GM06990 (cell line): ENCODE data around the gene URB1.

Experiments used
- DNase-seq: peaks from one replicate; pipeline ENCODE4 v3.0.0-alpha.2; 2011; ENCODE audit not compliant: insufficient read length; ENCODE audit errors: extremely low read depth
- H3K27me3 ChIP-seq: replicated peaks from 2 replicates; pipeline ENCODE4 v1.6.0; 2011; ENCODE audit warnings: low read length; ENCODE audit not compliant: control insufficient read depth, insufficient read depth
- H3K36me3 ChIP-seq: 2 replicates; pipeline ENCODE4 v1.5.1; 2011; ENCODE audit warnings: low read length; ENCODE audit not compliant: control insufficient read depth, insufficient read depth
- H3K4me3 ChIP-seq: replicated peaks from 2 replicates; pipeline ENCODE4 v1.5.1; 2011; ENCODE audit warnings: low read depth, mild to moderate bottlenecking, control low read depth, low read length
- CTCF ChIP-seq: IDR thresholded peaks from 2 replicates; pipeline ENCODE4 v1.5.1; 2011; ENCODE audit warnings: low read length, control low read depth, mild to moderate bottlenecking, inconsistent platforms; ENCODE audit not compliant: insufficient read depth, poor library complexity, severe bottlenecking

Gene URB1

DNA sequence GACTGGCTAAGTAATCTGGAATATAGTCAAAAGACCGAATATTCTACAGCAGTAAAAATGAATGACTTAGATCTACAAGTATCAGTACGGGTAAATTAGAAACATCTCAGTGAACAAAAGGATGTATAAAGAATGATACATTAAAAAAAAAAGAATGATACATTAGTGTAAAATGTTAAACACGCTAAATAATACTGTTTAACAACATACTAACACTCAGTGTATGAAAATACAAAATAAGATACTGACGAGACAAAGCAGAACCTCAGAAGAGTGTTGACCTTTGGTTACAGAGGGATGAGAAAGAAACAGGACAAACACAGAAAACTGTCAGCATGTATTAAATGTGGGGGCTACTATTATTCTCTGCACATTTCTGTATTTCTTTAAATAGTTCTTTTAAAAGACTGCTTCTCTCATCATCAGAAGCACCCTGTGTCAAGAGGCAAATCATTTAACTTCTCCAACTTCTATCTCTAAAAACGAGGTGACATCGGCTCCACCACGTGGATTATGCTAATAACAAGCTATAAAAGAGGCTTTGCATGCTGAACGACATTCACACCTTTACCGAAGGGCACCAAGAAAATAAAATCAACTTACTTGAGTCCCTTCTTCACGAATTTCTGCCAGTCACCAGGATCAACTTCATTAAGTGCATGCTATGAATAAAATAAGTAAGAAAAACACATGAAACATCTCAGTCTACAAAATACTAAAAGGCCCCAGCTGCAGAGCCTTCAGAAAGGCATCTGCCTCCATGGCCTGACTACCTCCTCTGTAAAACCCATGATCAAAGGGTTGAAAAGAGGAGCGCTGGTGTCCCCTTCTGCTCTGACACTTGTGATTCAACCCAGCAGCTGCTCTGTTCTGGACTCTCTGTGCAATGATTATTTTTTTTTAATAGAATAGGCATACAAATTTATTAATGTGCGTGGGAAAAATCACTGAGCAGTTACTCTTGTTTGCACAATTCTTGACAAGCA, 51.7 kb downstream of the URB1 start:
- Histone ChIP-seq H3K4me3 (no peak overlapping the region), H3K27me3 (no peaks in the 10 kb centered on the region), H3K36me3 (peaks cover 33% of the 10 kb centered on the region)
- TF ChIP-seq CTCF, result no peak
- no peak for DNase-seq

- DNase-seq, result no peak
- TF ChIP-seq CTCF, result no peak
- peaks cover 27% of the 10 kb centered on the region for H3K36me3 ChIP-seq
- H3K27me3 ChIP-seq, result no peaks in the 10 kb centered on the region
- no peak overlapping the region for H3K4me3 ChIP-seq
These were observed 54.4 kb downstream of the URB1 start for GRCh38 chr21:32338209-32338921.

GRCh38 chr21:32337206-32337605, 55.6 kb downstream of the URB1 start:
- DNase-seq, result no peak
- Histone ChIP-seq H3K27me3 (no peaks in the 10 kb centered on the region), H3K4me3 (no peak overlapping the region), H3K36me3 (peaks cover 28% of the 10 kb centered on the region)
- no peak for TF ChIP-seq CTCF

GRCh38 chr21:32336711-32337110, 56.1 kb downstream of the URB1 start:
- DNase-seq, result no peak
- no peaks in the 10 kb centered on the region for H3K27me3 ChIP-seq
- H3K4me3 ChIP-seq, result no peak overlapping the region
- no peak for TF ChIP-seq CTCF
- peaks cover 28% of the 10 kb centered on the region for H3K36me3 ChIP-seq

GRCh38 chr21:32335601-32336575, 56.9 kb downstream of the URB1 start:
- DNase-seq, result no peak
- TF ChIP-seq CTCF, result no peak
- Histone ChIP-seq H3K36me3 (peaks cover 29% of the 10 kb centered on the region), H3K27me3 (no peaks in the 10 kb centered on the region), H3K4me3 (no peak overlapping the region)
